Middle frontal gyrus (tissue), 1 donor: ENCODE results near the gene CLK4.
A peak's percentile ranks its signal among the peaks of the same experiment; 100 is the strongest.

ENCODE experiments used
- DNase-seq: peaks from one replicate; pipeline ENCODE4 v3.0.0-alpha.2; 2015; ENCODE audit warnings: low spot score; ENCODE audit errors: extremely low spot score

Gene CLK4

DNA sequence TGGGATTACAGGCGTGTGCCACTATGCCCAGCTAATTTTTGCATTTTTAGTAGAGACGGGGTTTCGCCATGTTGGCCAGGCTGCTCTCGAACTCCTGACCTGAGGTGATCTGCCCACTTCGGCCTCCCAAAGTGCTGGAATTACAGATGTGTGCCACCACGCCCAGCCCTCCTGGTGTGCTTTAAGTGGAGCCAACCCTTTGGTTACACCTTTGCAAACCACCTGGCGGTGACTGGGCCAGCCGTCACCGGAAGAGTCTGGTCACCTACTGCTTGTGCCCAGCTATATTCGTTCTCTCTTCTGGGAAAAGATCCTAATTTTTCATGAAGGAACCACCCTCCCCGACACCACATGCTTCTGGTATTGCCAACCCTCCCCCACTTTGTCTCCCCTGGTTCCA lies 72.5 kb downstream of the CLK4 start:
- no peak for DNase-seq

GRCh38 chr5:178553517-178553916 lies 73.3 kb downstream of the CLK4 start:
- DNase-seq = peak; percentile 18
